GM23338 (cell line): ENCODE results near the gene SEMA4D. TPM values are rescaled to one million over a fixed set of nuclear protein-coding genes. Genes with fewer than 3 reads are reported as not detected.
A peak's percentile ranks its signal among the peaks of the same experiment; 100 is the strongest.

Source experiments
- ATAC-seq: fragments of 200-7000 bp; cut with Tn5 transposase; 3 replicates; pipeline ENCODE4 v1.9.1; 2020
- DNase-seq: peaks from one replicate; pipeline ENCODE4 v3.0.0-alpha.2; 2015; ENCODE audit warnings: low spot score
- H2AFZ ChIP-seq: fragments of 200-600 bp; sonication (generic); 2 replicates; pipeline ENCODE4 v1.8.0; 2016; ENCODE audit warnings: antibody characterized with exemption, mild to moderate bottlenecking, moderate library complexity
- H3F3A ChIP-seq: fragments of 200-600 bp; sonication (generic); replicated peaks from 2 replicates; pipeline ENCODE4 v1.8.0; 2017; ENCODE audit warnings: antibody characterized with exemption, mixed run types, low read depth
- H3K27ac ChIP-seq: fragments of 200-600 bp; sonication (generic); 2 replicates; pipeline ENCODE4 v1.6.1; 2016; ENCODE audit warnings: low read depth
- H3K27me3 ChIP-seq: fragments of 200-600 bp; sonication (generic); 2 replicates; pipeline ENCODE4 v1.8.0; 2016; ENCODE audit warnings: mild to moderate bottlenecking, mixed run types, moderate library complexity; ENCODE audit not compliant: insufficient read depth
- H3K36me3 ChIP-seq: fragments of 200-600 bp; sonication (generic); 2 replicates; pipeline ENCODE4 v1.8.0; 2016; ENCODE audit warnings: mild to moderate bottlenecking; ENCODE audit not compliant: insufficient read depth
- H3K4me1 ChIP-seq: fragments of 200-600 bp; sonication (generic); 2 replicates; pipeline ENCODE4 v1.8.0; 2016; ENCODE audit warnings: mild to moderate bottlenecking, moderate library complexity; ENCODE audit not compliant: insufficient read depth
- H3K4me2 ChIP-seq: fragments of 200-600 bp; sonication (generic); 2 replicates; pipeline ENCODE4 v1.7.1; 2017; ENCODE audit warnings: mixed run types
- H3K4me3 ChIP-seq: fragments of 200-600 bp; sonication (generic); 2 replicates; pipeline ENCODE4 v1.6.1; 2016; ENCODE audit warnings: mixed run types
- H3K79me2 ChIP-seq: fragments of 200-600 bp; sonication (generic); replicated peaks from 2 replicates; pipeline ENCODE4 v1.8.0; 2017; ENCODE audit warnings: mild to moderate bottlenecking; ENCODE audit not compliant: insufficient read depth
- H3K9me2 ChIP-seq: fragments of 200-600 bp; sonication (generic); 2 replicates; pipeline ENCODE4 v1.8.0; 2017; ENCODE audit not compliant: insufficient read depth
- H4K20me1 ChIP-seq: fragments of 200-600 bp; sonication (generic); replicated peaks from 2 replicates; pipeline ENCODE4 v1.8.0; 2017; ENCODE audit warnings: mild to moderate bottlenecking; ENCODE audit not compliant: insufficient read depth
- H3K27ac Mint-ChIP-seq: 2 replicates; pipeline ENCODE4 v1.8.0; 2020; ENCODE audit warnings: inconsistent platforms, mild to moderate bottlenecking, moderate library complexity, mixed read lengths
- H3K27me3 Mint-ChIP-seq: 3 replicates; pipeline ENCODE4 v1.8.0; 2022; ENCODE audit warnings: low read depth, mild to moderate bottlenecking, moderate library complexity, mixed read lengths, inconsistent platforms; ENCODE audit not compliant: insufficient read depth, poor library complexity
- H3K36me3 Mint-ChIP-seq: 3 replicates; pipeline ENCODE4 v1.8.0; 2021; ENCODE audit warnings: low read depth, mild to moderate bottlenecking, inconsistent platforms, moderate library complexity, mixed read lengths
- H3K4me1 Mint-ChIP-seq: 3 replicates; pipeline ENCODE4 v1.8.0; 2020; ENCODE audit warnings: mild to moderate bottlenecking, inconsistent platforms, mixed read lengths
- H3K4me3 Mint-ChIP-seq: 3 replicates; pipeline ENCODE4 v1.8.0; 2021; ENCODE audit warnings: moderate library complexity, mild to moderate bottlenecking, inconsistent platforms, mixed read lengths
- H3K9me3 Mint-ChIP-seq: 3 replicates; pipeline ENCODE4 v1.8.0; 2020; ENCODE audit warnings: moderate library complexity, mild to moderate bottlenecking, inconsistent platforms, mixed read lengths
- ZNF114 ChIP-seq: fragments of 250-450 bp; sonication (Bioruptor Pico); IDR thresholded peaks from 2 replicates; pipeline ENCODE4 v1.5.0; 2020; ENCODE audit warnings: mild to moderate bottlenecking, moderate library complexity
- ZNF462 ChIP-seq: fragments of 250-450 bp; sonication (Bioruptor Pico); IDR thresholded peaks from 2 replicates; pipeline ENCODE4 v1.5.0; 2020; ENCODE audit warnings: mild to moderate bottlenecking, moderate library complexity
- polyA plus RNA-seq: library from polyadenylated mRNA; unstranded; fragments of >200 nt; fragmentation: Nextera tagmentation; extraction: Ambion mirVana; gene quantifications from 2 replicates; pipeline ENCODE4 v1.2.1, GENCODE V29; 2016
- total RNA-seq: library from RNA; depleted of rRNA; stranded (reverse); fragments of >200 nt; shearing (Covaris generic); gene quantifications from 2 replicates; pipeline ENCODE4 v1.2.3, GENCODE V29; 2014
- TF ChIP-seq, protein P1 (sequence below): IDR thresholded peaks from one replicate; pipeline ENCODE4 v1.6.1; 2018; ENCODE audit warnings: antibody characterized with exemption; ENCODE audit not compliant: unreplicated experiment

Gene SEMA4D
- total and polyA plus RNA-seq, 2 experiments from 2014 or later: 19.3 to 63.0 TPM

GRCh38 chr9:89497257-89497963, 503 bp downstream of the SEMA4D start (continued):
- no peak for TF ChIP-seq ZNF462 (CRISPR knock-in tag)

DNA sequence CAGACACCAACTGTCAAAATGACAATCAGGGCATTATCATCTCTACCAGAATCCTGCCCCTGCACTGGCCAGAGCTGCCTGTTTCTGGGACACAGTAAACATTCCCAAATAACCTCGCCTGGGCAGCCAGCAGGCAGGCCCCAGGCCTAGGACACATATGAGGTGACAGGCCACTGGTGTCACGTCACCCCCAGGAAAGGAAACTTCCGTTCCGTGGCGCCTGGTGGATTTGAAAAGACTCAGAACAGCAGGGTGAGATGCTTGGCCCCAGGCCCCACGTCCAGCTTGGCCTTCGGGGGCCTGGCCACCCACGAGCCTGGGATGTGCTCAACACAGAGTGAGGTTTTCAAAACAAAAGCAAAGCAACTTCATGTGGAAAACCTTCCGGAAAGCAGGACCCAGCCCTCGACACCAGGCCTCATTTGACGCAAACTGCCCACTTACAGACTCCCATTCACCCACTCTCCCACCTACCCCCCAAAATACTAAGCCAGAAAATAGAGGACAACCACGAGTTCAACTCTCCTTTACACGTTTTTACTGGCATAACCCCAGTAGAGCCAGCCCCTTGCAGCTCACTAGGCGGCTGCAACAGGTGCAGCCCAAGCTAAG, 1.2 kb downstream of the SEMA4D start:
- H3F3A ChIP-seq: no peaks in the 10 kb centered on the region
- no peaks in the 10 kb centered on the region for H3K36me3 ChIP-seq
- no peak overlapping the region for H2AFZ ChIP-seq
- H3K4me1 ChIP-seq: peaks cover 54% of the 10 kb centered on the region
- Mint-ChIP-seq H3K9me3 (no peaks in the 10 kb centered on the region), H3K27me3 (peaks cover 12% of the 10 kb centered on the region), H3K4me1 (peaks cover 70% of the 10 kb centered on the region), H3K4me3 (peak overlapping the region; percentile 83), H3K27ac (no peak overlapping the region; the same call in 1 of the 2 replicates), H3K36me3 (no peaks in the 10 kb centered on the region; the same call in 2 of the 3 replicates)
- H3K4me2 ChIP-seq: peak overlapping the region; percentile 96
- H3K79me2 ChIP-seq: peaks cover 55% of the 10 kb centered on the region
- no peaks in the 10 kb centered on the region for H3K27me3 ChIP-seq
- no peak overlapping the region for H3K27ac ChIP-seq
- H3K9me2 ChIP-seq: peaks cover 11% of the 10 kb centered on the region
- DNase-seq (no peak), ATAC-seq (no peak)
- H3K4me3 ChIP-seq: peak overlapping the region; percentile 85
- peaks cover 28% of the 10 kb centered on the region for H4K20me1 ChIP-seq
- TF ChIP-seq ZNF114 (CRISPR knock-in tag) (no peak), ZNF462 (CRISPR knock-in tag) (no peak)
- TF ChIP-seq, protein P1, sequence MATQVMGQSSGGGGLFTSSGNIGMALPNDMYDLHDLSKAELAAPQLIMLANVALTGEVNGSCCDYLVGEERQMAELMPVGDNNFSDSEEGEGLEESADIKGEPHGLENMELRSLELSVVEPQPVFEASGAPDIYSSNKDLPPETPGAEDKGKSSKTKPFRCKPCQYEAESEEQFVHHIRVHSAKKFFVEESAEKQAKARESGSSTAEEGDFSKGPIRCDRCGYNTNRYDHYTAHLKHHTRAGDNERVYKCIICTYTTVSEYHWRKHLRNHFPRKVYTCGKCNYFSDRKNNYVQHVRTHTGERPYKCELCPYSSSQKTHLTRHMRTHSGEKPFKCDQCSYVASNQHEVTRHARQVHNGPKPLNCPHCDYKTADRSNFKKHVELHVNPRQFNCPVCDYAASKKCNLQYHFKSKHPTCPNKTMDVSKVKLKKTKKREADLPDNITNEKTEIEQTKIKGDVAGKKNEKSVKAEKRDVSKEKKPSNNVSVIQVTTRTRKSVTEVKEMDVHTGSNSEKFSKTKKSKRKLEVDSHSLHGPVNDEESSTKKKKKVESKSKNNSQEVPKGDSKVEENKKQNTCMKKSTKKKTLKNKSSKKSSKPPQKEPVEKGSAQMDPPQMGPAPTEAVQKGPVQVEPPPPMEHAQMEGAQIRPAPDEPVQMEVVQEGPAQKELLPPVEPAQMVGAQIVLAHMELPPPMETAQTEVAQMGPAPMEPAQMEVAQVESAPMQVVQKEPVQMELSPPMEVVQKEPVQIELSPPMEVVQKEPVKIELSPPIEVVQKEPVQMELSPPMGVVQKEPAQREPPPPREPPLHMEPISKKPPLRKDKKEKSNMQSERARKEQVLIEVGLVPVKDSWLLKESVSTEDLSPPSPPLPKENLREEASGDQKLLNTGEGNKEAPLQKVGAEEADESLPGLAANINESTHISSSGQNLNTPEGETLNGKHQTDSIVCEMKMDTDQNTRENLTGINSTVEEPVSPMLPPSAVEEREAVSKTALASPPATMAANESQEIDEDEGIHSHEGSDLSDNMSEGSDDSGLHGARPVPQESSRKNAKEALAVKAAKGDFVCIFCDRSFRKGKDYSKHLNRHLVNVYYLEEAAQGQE: no peak
